ENCODE measurements around the gene GZMM. TPM values are rescaled to one million over a fixed set of nuclear protein-coding genes. Genes with fewer than 3 reads are reported as not detected.

GZMM gene
- total RNA-seq, 1 donor from 2014 or later: not detected

DNA sequence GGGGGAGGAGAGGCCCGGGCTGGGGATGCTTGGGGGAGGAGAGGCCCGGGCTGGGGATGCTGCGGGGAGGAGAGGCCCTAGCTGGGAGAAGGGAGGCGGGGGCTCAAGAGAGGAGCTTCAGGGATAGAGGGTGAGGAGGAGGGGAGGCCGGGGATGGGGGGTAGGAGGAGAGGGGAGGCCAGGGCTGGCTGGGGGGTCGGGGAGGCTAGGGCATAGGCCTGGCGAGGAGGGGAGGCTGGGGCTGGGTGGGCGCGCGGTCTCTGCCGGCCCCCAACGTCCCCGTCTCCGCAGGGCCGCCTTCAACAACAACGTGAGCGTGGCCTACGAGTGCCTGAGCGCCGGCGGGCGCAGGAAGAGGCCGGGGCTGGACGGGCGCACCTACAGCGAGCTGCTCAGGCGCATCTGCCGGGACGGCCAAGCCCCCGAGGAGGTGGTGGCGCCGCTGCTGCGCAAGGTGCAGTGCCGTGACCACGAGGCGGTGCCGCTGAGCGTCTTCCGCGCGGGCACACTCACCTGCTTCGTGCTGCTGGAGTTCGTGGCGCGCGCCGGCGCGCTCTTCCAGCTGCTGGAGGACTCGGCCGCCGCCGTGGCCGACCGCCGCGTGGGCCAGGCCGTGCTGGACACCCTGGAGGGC, 25.1 kb upstream of the GZMM start:
- Mint-ChIP-seq H3K4me1 (peaks cover 25% of the 10 kb centered on the region), H3K9me3 (no peaks in the 10 kb centered on the region), H3K27ac (no peak overlapping the region), H3K36me3 (peaks cover 12% of the 10 kb centered on the region), H3K4me3 (peak overlapping the region; percentile 21), H3K27me3 (ENCODE audit: insufficient read depth, low read depth) (peaks cover 12% of the 10 kb centered on the region)
- H4K20me1 ChIP-seq (ENCODE audit: low read depth): no peaks in the 10 kb centered on the region
- H3K9ac ChIP-seq: no peak overlapping the region
- H3F3A ChIP-seq (ENCODE audit: low read depth): peaks cover 17% of the 10 kb centered on the region
- DNase-seq (ENCODE audit: low spot score): peak; percentile 76
- TF ChIP-seq EZH2phosphoT487 (IDR thresholded peaks at IDR 0.05): no peak
- TF ChIP-seq, protein P1, sequence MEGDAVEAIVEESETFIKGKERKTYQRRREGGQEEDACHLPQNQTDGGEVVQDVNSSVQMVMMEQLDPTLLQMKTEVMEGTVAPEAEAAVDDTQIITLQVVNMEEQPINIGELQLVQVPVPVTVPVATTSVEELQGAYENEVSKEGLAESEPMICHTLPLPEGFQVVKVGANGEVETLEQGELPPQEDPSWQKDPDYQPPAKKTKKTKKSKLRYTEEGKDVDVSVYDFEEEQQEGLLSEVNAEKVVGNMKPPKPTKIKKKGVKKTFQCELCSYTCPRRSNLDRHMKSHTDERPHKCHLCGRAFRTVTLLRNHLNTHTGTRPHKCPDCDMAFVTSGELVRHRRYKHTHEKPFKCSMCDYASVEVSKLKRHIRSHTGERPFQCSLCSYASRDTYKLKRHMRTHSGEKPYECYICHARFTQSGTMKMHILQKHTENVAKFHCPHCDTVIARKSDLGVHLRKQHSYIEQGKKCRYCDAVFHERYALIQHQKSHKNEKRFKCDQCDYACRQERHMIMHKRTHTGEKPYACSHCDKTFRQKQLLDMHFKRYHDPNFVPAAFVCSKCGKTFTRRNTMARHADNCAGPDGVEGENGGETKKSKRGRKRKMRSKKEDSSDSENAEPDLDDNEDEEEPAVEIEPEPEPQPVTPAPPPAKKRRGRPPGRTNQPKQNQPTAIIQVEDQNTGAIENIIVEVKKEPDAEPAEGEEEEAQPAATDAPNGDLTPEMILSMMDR (IDR thresholded peaks at IDR 0.05): peak; percentile 29
- H3K4me1 ChIP-seq: no peaks in the 10 kb centered on the region
- H3K4me2 ChIP-seq: peak overlapping the region; percentile 35
- H3K4me3 ChIP-seq: no peak overlapping the region
- peaks cover 11% of the 10 kb centered on the region for H3K27me3 ChIP-seq
- H3K27ac ChIP-seq: no peak overlapping the region
- H3K79me2 ChIP-seq (ENCODE audit: low read depth): no peaks in the 10 kb centered on the region
- H3K9me3 ChIP-seq (ENCODE audit: low read depth): no peaks in the 10 kb centered on the region
- H3K36me3 ChIP-seq: no peaks in the 10 kb centered on the region
- no peak overlapping the region for H2AFZ ChIP-seq (replicated peaks)

DNA sequence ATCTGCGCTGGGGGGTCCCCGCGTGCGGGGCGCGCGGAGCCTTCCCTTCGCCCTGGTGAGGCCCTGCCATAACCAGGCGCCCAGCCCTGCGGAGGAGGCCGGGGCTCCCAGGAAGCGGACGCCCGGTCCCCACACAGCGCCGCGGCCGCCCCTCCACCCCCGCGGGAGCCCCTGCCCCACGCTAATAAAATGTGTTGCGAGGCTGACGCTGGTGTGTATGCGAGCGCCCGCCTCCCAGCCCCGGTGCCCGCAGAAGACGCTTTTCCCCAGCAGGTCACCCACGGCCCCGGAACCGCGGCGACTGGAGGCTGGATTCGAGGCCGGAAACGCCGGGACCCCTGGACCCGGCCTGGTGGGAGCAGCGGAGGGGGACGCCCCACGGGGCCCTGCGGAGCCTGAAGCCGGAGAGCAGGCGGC, 24.4 kb upstream of the GZMM start:
- Histone ChIP-seq H3K4me3 (no peak overlapping the region), H3K9ac (no peak overlapping the region), H3K9me3 (ENCODE audit: low read depth) (no peaks in the 10 kb centered on the region), H3K79me2 (ENCODE audit: low read depth) (no peaks in the 10 kb centered on the region), H3K4me1 (no peaks in the 10 kb centered on the region), H4K20me1 (ENCODE audit: low read depth) (no peaks in the 10 kb centered on the region), H2AFZ (replicated peaks) (no peak overlapping the region), H3K27me3 (peaks cover 11% of the 10 kb centered on the region), H3K27ac (no peak overlapping the region), H3F3A (ENCODE audit: low read depth) (peaks cover 11% of the 10 kb centered on the region), H3K36me3 (no peaks in the 10 kb centered on the region), H3K4me2 (no peak overlapping the region)
- Mint-ChIP-seq H3K4me1 (peaks cover 18% of the 10 kb centered on the region), H3K27ac (no peak overlapping the region), H3K9me3 (no peaks in the 10 kb centered on the region), H3K4me3 (no peak overlapping the region), H3K36me3 (peaks cover 6% of the 10 kb centered on the region), H3K27me3 (ENCODE audit: insufficient read depth, low read depth) (peaks cover 7% of the 10 kb centered on the region)
- TF ChIP-seq EZH2 (IDR thresholded peaks at IDR 0.05): no peak
- no peak for TF ChIP-seq EZH2phosphoT487 (IDR thresholded peaks at IDR 0.05)
- TF ChIP-seq, protein P1 (IDR thresholded peaks at IDR 0.05): no peak
- DNase-seq (ENCODE audit: low spot score): no peak

DNA sequence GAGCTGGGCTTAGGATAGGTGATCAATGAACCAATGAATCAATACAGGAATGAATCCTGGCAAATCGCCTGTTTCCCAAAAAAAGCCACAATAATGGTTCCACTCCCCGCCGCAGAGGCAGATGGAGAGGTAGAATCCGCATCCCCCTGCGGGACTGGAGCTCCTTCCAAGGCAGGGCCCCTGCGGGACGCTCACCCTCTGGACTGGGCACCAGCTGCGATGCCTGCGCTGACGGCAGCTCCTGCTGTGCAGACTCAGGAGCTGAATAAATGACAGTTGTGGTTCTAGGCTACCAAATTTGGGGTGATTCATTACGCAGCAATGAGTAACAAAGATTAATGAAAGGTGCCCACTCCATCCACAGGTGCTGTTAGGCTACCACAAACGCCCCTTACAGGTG, 21.1 kb upstream of the GZMM start:
- H3K4me1 Mint-ChIP-seq: peaks cover 21% of the 10 kb centered on the region
- H3K4me1 ChIP-seq: peaks cover 2% of the 10 kb centered on the region
- H3K27me3 Mint-ChIP-seq (ENCODE audit: insufficient read depth, low read depth): peaks cover under 1% of the 10 kb centered on the region
- no peaks in the 10 kb centered on the region for H3K9me3 ChIP-seq (ENCODE audit: low read depth)
- H3F3A ChIP-seq (ENCODE audit: low read depth): no peaks in the 10 kb centered on the region
- peaks cover 23% of the 10 kb centered on the region for H3K27me3 ChIP-seq
- TF ChIP-seq, protein P1 (IDR thresholded peaks at IDR 0.05): no peak
- TF ChIP-seq EZH2phosphoT487 (IDR thresholded peaks at IDR 0.05) (no peak), EZH2 (IDR thresholded peaks at IDR 0.05) (no peak)
- H3K27ac ChIP-seq: no peak overlapping the region
- H3K9me3 Mint-ChIP-seq: no peaks in the 10 kb centered on the region
- H3K9ac ChIP-seq: no peak overlapping the region
- no peak overlapping the region for H3K4me2 ChIP-seq
- H3K4me3 ChIP-seq: no peak overlapping the region
- H3K79me2 ChIP-seq (ENCODE audit: low read depth): no peaks in the 10 kb centered on the region
- no peak overlapping the region for H3K27ac Mint-ChIP-seq
- peaks cover 6% of the 10 kb centered on the region for H3K36me3 Mint-ChIP-seq
- H2AFZ ChIP-seq (replicated peaks): no peak overlapping the region
- H3K36me3 ChIP-seq: no peaks in the 10 kb centered on the region
- H4K20me1 ChIP-seq (ENCODE audit: low read depth): no peaks in the 10 kb centered on the region
- DNase-seq (ENCODE audit: low spot score): no peak
- no peak overlapping the region for H3K4me3 Mint-ChIP-seq

Data from neural progenitor cell (in vitro differentiated cells).